Measurements from ENCODE around the gene YDJC.

Gene YDJC

DNA sequence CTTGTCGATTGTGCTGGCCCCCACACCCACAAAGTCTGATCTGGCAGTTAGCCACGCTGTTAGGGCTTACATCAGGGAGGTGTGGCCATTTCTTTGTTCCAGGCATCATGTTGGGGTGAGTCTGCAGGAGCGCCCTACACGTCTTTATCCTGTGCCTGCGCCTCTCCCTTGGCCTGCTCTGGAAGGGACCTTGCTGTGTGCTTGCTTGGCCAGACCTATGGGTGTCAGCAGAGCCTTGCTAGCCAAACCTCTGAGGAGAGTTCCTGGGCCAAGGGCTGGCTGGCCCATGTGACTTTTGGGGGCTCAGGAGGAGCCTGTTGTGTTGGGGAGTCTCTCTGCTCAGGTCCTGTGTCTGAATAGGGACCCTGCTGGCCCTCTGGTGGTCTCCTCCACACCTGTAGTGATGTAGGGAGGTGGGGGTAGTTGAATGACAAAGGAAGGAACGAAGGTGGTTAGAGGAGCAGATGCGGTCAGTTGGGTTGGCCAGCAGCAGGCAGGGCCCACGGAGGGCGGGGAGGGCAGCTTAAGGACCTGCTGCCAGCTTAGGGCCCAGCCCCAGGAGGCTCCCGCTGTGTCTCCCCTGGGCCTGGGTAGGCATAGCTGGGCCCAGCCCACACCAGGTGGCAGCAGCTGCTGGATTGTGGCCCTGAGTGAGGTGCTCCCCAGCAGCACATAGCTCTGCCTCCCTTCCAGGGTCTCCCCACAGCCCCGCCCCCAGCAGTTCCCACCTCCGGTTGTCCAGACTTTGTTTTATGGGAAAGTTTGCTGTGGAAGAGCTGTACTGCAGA, 43.9 kb upstream of the YDJC start:
- H3K4me1 Mint-ChIP-seq = no peaks in the 10 kb centered on the region
- no peak overlapping the region for H3K4me3 Mint-ChIP-seq
- TF ChIP-seq, protein P1, sequence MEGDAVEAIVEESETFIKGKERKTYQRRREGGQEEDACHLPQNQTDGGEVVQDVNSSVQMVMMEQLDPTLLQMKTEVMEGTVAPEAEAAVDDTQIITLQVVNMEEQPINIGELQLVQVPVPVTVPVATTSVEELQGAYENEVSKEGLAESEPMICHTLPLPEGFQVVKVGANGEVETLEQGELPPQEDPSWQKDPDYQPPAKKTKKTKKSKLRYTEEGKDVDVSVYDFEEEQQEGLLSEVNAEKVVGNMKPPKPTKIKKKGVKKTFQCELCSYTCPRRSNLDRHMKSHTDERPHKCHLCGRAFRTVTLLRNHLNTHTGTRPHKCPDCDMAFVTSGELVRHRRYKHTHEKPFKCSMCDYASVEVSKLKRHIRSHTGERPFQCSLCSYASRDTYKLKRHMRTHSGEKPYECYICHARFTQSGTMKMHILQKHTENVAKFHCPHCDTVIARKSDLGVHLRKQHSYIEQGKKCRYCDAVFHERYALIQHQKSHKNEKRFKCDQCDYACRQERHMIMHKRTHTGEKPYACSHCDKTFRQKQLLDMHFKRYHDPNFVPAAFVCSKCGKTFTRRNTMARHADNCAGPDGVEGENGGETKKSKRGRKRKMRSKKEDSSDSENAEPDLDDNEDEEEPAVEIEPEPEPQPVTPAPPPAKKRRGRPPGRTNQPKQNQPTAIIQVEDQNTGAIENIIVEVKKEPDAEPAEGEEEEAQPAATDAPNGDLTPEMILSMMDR (IDR thresholded peaks at IDR 0.05) = no peak
- peaks cover 18% of the 10 kb centered on the region for H3K9me3 Mint-ChIP-seq
- H3K36me3 Mint-ChIP-seq (ENCODE audit: low read depth) = peaks cover 72% of the 10 kb centered on the region
- H3K27ac Mint-ChIP-seq = no peak overlapping the region
- peaks cover 3% of the 10 kb centered on the region for H3K27me3 Mint-ChIP-seq (ENCODE audit: low read depth, poor library complexity)
- no peak for DNase-seq

DNA sequence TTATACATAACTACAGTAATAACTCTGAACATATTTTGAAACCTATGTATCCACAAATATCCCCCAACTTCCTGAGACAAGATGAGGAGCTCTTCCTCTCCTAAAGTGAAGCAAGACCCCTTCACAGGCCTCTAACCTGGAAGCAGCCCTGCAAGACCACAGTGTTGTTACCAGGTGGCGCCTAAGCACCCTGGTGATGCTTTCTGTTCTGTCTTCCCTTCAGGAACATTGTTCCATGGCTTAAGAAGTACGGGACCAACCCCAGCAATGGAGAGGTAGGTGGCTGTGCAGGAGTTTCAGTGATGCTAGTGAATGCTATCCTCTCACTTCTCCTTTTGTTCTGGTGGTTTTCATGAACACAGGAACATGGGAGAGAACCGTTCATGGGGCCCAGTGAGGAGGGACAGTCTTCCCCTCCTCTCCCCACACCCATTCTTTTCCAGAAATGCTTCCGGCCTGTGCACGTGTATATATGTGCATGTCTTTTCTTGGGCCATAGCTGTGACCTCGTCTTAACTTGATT, 42.3 kb upstream of the YDJC start:
- no peak for DNase-seq
- H3K4me3 Mint-ChIP-seq = no peak overlapping the region
- H3K4me1 Mint-ChIP-seq = peaks cover 5% of the 10 kb centered on the region
- H3K9me3 Mint-ChIP-seq = peaks cover 14% of the 10 kb centered on the region
- TF ChIP-seq, protein P1 (IDR thresholded peaks at IDR 0.05) = no peak
- H3K36me3 Mint-ChIP-seq (ENCODE audit: low read depth) = peaks cover 62% of the 10 kb centered on the region
- H3K27ac Mint-ChIP-seq = no peak overlapping the region
- peaks cover 3% of the 10 kb centered on the region for H3K27me3 Mint-ChIP-seq (ENCODE audit: low read depth, poor library complexity)

DNA sequence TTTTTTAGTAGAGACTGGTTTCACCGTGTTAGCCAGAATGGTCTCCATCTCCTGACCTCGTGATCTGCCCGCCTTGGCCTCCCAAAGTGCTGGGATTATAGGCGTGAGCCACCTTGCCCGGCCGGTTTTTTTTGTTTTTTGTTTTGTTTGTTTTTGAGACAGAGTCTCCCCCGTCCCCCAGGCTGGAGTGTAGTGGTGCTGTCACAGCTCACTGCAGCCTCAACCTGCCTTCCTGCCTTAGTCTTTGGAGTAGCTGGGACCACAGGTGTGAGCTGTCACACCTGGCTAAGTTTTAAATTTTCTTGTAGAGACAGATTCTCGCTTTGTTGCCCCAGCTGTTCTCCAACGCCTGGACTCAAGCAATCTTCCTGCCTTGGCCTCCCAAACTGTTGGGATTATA, 39.2 kb upstream of the YDJC start:
- Mint-ChIP-seq H3K27me3 (ENCODE audit: low read depth, poor library complexity) (peaks cover 3% of the 10 kb centered on the region), H3K27ac (no peak overlapping the region), H3K4me1 (peaks cover 21% of the 10 kb centered on the region), H3K9me3 (no peaks in the 10 kb centered on the region), H3K36me3 (ENCODE audit: low read depth) (peaks cover 32% of the 10 kb centered on the region), H3K4me3 (no peak overlapping the region)
- TF ChIP-seq, protein P1 (IDR thresholded peaks at IDR 0.05) = no peak
- no peak for DNase-seq

DNA sequence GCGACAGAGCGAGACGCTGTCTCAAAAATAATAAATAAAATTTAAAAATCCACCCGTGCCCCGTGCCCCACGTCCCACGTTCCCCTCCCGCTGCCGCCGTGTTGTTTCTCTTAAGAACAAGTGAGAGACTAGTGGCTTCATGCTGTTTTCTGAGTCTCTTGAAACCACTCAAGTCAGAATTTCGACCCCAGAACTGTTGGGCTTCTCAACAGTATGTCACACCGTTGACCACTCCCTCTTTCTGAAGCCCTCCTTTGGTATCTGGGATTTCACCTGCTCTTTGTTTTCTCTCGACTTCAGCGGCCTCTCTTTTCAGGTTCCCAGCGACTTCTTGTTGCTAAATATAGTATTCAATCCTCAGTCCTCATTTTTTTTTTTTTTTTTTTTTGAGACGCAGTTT, 37.0 kb upstream of the YDJC start:
- Mint-ChIP-seq H3K9me3 (no peaks in the 10 kb centered on the region), H3K4me1 (peaks cover 26% of the 10 kb centered on the region), H3K27ac (peak overlapping the region; percentile 85), H3K27me3 (ENCODE audit: low read depth, poor library complexity) (peaks cover 10% of the 10 kb centered on the region), H3K4me3 (peak overlapping the region; percentile 97), H3K36me3 (ENCODE audit: low read depth) (peaks cover 25% of the 10 kb centered on the region)
- TF ChIP-seq, protein P1 (IDR thresholded peaks at IDR 0.05) = no peak
- no peak for DNase-seq

DNA sequence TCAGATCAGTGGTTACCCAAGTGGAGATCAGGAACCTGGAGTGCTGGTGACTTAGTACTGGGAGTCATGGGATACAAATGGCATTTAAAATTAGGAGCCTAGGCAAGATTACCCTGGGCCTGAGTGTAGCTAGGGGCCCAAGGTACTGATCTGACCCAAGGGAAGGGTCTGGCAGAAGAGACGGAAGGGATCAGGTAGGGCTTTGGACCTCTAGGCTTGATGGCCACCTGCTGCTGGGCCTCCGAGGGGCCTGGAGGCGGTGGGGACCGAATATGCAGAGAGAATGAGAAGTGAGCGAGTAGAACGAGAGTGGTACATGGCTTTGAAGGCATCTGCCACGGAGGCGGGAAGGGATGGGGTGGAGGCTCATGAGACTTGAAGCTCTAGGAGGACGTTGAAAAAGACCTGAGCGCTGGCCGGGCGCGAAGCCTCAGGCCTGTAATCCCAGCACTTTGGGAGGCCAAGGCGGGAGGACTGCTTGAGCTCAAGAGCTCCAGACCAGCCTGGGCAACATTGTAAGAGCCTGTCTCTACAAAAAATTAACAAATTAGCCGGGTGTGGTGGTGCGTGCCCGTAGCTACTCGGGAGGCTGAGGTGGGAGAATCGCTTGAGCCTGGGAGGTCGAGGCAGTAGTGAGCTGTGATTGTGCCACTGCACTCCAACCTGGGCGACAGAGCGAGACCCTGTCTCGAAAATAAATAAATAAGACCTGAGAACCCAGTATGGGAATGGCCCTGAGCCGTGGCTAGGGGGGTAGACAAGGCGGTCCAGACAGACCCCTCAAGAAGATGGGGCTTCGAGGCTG, 35.4 kb upstream of the YDJC start:
- peaks cover 30% of the 10 kb centered on the region for H3K4me1 Mint-ChIP-seq
- TF ChIP-seq, protein P1 (IDR thresholded peaks at IDR 0.05) = no peak
- DNase-seq = no peak
- no peaks in the 10 kb centered on the region for H3K9me3 Mint-ChIP-seq
- H3K36me3 Mint-ChIP-seq (ENCODE audit: low read depth) = peaks cover 13% of the 10 kb centered on the region
- H3K27ac Mint-ChIP-seq = no peak overlapping the region
- H3K27me3 Mint-ChIP-seq (ENCODE audit: low read depth, poor library complexity) = peaks cover 10% of the 10 kb centered on the region
- H3K4me3 Mint-ChIP-seq = peak overlapping the region; percentile 97

Data from nephron progenitor cell (in vitro differentiated cells).